Measurements from ENCODE around the gene LIPC.

Gene LIPC

DNA sequence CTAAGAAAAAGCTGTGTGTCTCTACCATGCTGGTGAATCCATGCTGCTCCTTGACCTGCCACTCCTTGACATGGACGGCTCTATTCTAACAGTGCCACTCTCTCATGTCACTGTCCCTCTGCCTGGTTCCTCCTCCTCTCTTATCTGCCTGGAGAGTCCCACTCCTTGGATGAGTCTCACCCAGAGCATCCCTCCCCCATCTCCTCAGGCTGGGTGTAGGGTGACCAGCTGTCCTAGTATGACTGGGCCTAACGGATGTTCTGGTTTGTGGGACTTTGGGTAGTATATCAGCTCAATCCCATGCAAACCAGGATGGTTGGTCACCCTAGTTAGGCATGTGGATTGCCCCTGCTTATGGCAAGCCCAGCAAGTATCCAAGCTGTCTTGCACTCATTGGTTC, 54.3 kb downstream of the LIPC start:
- ATAC-seq = no peak
- TF ChIP-seq OSR1 (CRISPR knock-in tag; IDR thresholded peaks at IDR 0.05) (no peak), ZNF565 (CRISPR knock-in tag; conservative IDR thresholded peaks at IDR 0.05; ENCODE audit: low read depth) (no peak), ZNF8 (CRISPR knock-in tag; IDR thresholded peaks at IDR 0.05) (no peak), ARNTL (CRISPR knock-in tag; IDR thresholded peaks at IDR 0.05; ENCODE audit: borderline replicate concordance, low read depth) (no peak), RARB (CRISPR knock-in tag; IDR thresholded peaks at IDR 0.05) (no peak), TCF4 (CRISPR knock-in tag; IDR thresholded peaks at IDR 0.05; ENCODE audit: borderline replicate concordance) (no peak), PPARA (CRISPR knock-in tag; IDR thresholded peaks at IDR 0.05; ENCODE audit: borderline replicate concordance) (no peak)
- TF ChIP-seq, protein P1, sequence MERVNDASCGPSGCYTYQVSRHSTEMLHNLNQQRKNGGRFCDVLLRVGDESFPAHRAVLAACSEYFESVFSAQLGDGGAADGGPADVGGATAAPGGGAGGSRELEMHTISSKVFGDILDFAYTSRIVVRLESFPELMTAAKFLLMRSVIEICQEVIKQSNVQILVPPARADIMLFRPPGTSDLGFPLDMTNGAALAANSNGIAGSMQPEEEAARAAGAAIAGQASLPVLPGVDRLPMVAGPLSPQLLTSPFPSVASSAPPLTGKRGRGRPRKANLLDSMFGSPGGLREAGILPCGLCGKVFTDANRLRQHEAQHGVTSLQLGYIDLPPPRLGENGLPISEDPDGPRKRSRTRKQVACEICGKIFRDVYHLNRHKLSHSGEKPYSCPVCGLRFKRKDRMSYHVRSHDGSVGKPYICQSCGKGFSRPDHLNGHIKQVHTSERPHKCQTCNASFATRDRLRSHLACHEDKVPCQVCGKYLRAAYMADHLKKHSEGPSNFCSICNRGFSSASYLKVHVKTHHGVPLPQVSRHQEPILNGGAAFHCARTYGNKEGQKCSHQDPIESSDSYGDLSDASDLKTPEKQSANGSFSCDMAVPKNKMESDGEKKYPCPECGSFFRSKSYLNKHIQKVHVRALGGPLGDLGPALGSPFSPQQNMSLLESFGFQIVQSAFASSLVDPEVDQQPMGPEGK (CRISPR knock-in tag; IDR thresholded peaks at IDR 0.05; ENCODE audit: borderline replicate concordance) = no peak
- TF ChIP-seq, protein P2, sequence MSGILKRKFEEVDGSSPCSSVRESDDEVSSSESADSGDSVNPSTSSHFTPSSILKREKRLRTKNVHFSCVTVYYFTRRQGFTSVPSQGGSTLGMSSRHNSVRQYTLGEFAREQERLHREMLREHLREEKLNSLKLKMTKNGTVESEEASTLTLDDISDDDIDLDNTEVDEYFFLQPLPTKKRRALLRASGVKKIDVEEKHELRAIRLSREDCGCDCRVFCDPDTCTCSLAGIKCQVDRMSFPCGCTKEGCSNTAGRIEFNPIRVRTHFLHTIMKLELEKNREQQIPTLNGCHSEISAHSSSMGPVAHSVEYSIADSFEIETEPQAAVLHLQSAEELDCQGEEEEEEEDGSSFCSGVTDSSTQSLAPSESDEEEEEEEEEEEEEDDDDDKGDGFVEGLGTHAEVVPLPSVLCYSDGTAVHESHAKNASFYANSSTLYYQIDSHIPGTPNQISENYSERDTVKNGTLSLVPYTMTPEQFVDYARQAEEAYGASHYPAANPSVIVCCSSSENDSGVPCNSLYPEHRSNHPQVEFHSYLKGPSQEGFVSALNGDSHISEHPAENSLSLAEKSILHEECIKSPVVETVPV (CRISPR knock-in tag; IDR thresholded peaks at IDR 0.05) = no peak
- TF ChIP-seq, protein P3, sequence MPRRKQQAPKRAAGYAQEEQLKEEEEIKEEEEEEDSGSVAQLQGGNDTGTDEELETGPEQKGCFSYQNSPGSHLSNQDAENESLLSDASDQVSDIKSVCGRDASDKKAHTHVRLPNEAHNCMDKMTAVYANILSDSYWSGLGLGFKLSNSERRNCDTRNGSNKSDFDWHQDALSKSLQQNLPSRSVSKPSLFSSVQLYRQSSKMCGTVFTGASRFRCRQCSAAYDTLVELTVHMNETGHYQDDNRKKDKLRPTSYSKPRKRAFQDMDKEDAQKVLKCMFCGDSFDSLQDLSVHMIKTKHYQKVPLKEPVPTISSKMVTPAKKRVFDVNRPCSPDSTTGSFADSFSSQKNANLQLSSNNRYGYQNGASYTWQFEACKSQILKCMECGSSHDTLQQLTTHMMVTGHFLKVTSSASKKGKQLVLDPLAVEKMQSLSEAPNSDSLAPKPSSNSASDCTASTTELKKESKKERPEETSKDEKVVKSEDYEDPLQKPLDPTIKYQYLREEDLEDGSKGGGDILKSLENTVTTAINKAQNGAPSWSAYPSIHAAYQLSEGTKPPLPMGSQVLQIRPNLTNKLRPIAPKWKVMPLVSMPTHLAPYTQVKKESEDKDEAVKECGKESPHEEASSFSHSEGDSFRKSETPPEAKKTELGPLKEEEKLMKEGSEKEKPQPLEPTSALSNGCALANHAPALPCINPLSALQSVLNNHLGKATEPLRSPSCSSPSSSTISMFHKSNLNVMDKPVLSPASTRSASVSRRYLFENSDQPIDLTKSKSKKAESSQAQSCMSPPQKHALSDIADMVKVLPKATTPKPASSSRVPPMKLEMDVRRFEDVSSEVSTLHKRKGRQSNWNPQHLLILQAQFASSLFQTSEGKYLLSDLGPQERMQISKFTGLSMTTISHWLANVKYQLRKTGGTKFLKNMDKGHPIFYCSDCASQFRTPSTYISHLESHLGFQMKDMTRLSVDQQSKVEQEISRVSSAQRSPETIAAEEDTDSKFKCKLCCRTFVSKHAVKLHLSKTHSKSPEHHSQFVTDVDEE (CRISPR knock-in tag; IDR thresholded peaks at IDR 0.05) = no peak

DNA sequence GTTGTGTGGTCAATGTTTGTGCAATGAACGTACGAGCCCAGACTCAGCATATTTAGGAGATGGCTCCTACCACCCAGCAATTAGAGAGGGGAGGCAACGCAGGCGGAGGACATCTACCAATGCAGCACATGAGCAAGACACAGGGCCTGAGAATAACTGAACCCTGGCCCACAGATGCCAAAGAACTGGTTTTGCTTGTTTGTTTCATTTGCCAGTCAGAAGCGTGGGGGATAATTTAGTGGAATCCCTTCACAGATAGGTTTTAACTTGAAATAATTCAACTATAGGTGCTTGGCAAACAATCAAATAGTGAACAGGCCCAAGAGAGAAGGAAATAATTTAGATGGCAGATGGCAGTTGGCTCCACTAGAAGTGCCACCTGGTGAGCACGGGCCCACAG, 54.8 kb downstream of the LIPC start:
- no peak for TF ChIP-seq CSDC2 (CRISPR knock-in tag; IDR thresholded peaks at IDR 0.05)
- TF ChIP-seq SNAI2 (CRISPR knock-in tag; IDR thresholded peaks at IDR 0.05) = no peak
- TF ChIP-seq, protein P3 (CRISPR knock-in tag; IDR thresholded peaks at IDR 0.05) = no peak
- no peak for ATAC-seq

DNA sequence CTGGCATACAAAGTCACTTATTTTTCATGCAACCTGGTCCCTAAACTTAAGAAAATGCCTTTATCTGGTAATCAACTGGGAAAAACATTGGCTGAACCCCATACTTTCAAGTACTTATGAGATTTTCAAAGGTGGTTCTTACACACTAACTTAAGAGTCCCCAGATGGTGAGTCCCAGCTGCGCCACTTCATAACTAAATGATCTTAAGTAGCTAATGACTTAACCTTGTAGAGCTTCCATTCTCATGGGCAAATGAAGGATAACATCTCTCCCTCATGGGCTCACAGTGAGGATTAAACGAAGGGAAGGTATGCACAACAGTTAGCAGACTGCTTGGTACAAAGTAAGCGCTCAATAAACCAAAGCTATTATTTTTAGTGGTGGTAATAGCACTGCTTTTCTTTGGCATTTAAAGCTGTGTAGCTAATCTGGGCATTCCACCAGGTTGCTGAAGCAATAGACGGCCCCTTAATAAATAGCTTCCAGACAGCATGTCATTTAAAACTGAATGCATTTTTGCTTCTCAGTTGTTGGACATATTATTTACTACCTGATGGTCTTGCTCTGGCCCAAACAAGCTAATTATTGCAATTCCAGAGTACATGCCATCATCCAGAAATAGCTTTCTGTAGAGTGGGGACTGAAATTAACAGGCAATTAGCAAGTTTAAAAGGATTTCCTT, 55.4 kb downstream of the LIPC start:
- TF ChIP-seq, protein P1 (CRISPR knock-in tag; IDR thresholded peaks at IDR 0.05; ENCODE audit: borderline replicate concordance) = no peak
- no peak for TF ChIP-seq ZC3H10 (CRISPR knock-in tag; IDR thresholded peaks at IDR 0.05)
- no peak for TF ChIP-seq ZNF8 (CRISPR knock-in tag; IDR thresholded peaks at IDR 0.05)
- TF ChIP-seq ZFP30 (CRISPR knock-in tag; IDR thresholded peaks at IDR 0.05) = no peak
- no peak for TF ChIP-seq ZFP3 (CRISPR knock-in tag; IDR thresholded peaks at IDR 0.05)
- TF ChIP-seq, protein P4, sequence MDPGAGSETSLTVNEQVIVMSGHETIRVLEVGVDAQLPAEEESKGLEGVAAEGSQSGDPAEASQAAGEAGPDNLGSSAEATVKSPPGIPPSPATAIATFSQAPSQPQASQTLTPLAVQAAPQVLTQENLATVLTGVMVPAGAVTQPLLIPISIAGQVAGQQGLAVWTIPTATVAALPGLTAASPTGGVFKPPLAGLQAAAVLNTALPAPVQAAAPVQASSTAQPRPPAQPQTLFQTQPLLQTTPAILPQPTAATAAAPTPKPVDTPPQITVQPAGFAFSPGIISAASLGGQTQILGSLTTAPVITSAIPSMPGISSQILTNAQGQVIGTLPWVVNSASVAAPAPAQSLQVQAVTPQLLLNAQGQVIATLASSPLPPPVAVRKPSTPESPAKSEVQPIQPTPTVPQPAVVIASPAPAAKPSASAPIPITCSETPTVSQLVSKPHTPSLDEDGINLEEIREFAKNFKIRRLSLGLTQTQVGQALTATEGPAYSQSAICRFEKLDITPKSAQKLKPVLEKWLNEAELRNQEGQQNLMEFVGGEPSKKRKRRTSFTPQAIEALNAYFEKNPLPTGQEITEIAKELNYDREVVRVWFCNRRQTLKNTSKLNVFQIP (CRISPR knock-in tag; IDR thresholded peaks at IDR 0.05; ENCODE audit: borderline replicate concordance, low read depth) = no peak
- TF ChIP-seq ARNTL (CRISPR knock-in tag; IDR thresholded peaks at IDR 0.05; ENCODE audit: borderline replicate concordance, low read depth) = no peak
- ATAC-seq = no peak

Data from SK-N-SH treated with all-trans-retinoic acid at 6 μM for 48 hours (cell line).